Stimulated activated CD4-positive, alpha-beta T cell treated with anti-CD3 and anti-CD28 coated beads, TNF-alpha, amount 100 ng/mL, for 4 hours (primary cell): ENCODE measurements around the gene SLC2A8.

Experiments
- DNase-seq, 3 experiments: peaks; one replicate each; pipeline ENCODE4 v3.0.0-alpha.2; 2020; ENCODE audit warnings: low read depth in 3 of 3

Gene SLC2A8

DNA sequence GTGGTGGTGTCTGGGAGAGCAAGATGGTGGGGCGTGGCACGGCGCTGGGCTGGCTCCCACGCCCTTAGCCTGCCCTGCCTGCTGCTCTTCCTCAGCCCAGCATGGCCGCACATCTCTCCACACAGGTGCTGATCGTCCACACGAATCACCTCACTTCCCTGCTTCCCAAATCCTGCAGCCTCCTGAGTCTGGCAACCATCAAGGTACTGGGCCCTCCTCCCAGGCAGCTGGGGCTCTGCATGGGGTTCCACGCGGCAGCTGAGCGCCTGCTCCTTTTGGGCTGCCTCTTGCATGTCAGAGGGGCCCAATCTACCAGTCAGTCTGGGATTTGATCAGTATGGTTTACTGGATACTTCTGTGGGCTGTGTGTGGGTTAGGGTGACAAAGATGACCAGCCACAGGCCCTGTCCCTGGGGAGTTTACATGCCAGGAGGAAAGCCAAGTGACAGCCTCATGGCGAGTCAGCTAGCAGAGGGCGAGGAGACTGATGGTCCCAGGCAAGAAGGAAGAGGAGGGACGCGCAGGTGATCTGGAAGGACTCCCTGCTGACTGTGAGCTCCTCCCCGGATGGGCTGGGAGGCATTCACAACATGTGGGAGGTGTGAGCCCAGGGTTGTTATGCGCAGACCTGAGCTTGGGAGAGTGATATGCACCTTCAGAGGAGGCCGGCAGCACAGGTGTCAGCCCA lies 60.4 kb downstream of the SLC2A8 start:
- DNase-seq = no peak
